MCF 10A (cell line): ENCODE data around the gene CCND3. TPM values are rescaled to one million over a fixed set of nuclear protein-coding genes. Genes with fewer than 3 reads are reported as not detected.

Source experiments
- BruUV-seq: library from RNA; stranded (reverse); fragments of 400-500 nt; replicated peaks from 2 replicates; lab custom pipeline; 2021; lab: Mats Ljungman, UMichigan
- CTCF ChIA-PET: fragments of 300-600 bp; sonication (Branson Sonifier 250); formaldehyde crosslinking; extraction: SDS; loops from one replicate; lab custom pipeline; 2021; ENCODE audit warnings: antibody characterized with exemption, inconsistent platforms; lab: Yijun Ruan, JAX
- POLR2A ChIA-PET: fragments of 300-600, 350-650 bp; sonication (Branson Sonifier 250); formaldehyde crosslinking; extraction: SDS; loops from one replicate; lab custom pipeline; 2020; ENCODE audit warnings: antibody characterized with exemption, inconsistent platforms; lab: Yijun Ruan, JAX
- DNase-seq: peaks from one replicate; pipeline ENCODE4 v3.0.0-alpha.2; 2018; ENCODE audit not compliant: unreplicated experiment
- H3K27ac Mint-ChIP-seq: one replicate; pipeline ENCODE4 v1.8.0; 2022; ENCODE audit warnings: mild to moderate bottlenecking, low read depth, mixed read lengths; ENCODE audit not compliant: unreplicated experiment
- H3K27me3 Mint-ChIP-seq: one replicate; pipeline ENCODE4 v1.8.0; 2022; ENCODE audit warnings: mixed read lengths; ENCODE audit not compliant: insufficient read depth, unreplicated experiment
- H3K36me3 Mint-ChIP-seq: one replicate; pipeline ENCODE4 v1.8.0; 2022; ENCODE audit warnings: mild to moderate bottlenecking, moderate library complexity, mixed read lengths; ENCODE audit not compliant: insufficient read depth, unreplicated experiment
- H3K4me1 Mint-ChIP-seq: one replicate; pipeline ENCODE4 v1.8.0; 2022; ENCODE audit warnings: mixed read lengths; ENCODE audit not compliant: insufficient read depth, unreplicated experiment
- H3K4me3 Mint-ChIP-seq: one replicate; pipeline ENCODE4 v1.8.0; 2022; ENCODE audit warnings: mild to moderate bottlenecking, moderate library complexity, mixed read lengths; ENCODE audit not compliant: unreplicated experiment
- H3K9me3 Mint-ChIP-seq: one replicate; pipeline ENCODE4 v1.8.0; 2022; ENCODE audit warnings: mixed read lengths; ENCODE audit not compliant: unreplicated experiment
- CTCF ChIP-seq: fragments of 200-600 bp; IDR thresholded peaks from one replicate; pipeline ENCODE4 v1.8.0; 2022; ENCODE audit warnings: antibody characterized with exemption, mild to moderate bottlenecking; ENCODE audit not compliant: unreplicated experiment
- intact Hi-C: fragments of 100-400 bp; cut with micrococcal nuclease; formaldehyde crosslinking; loops from 2 replicates; pipeline ENCODE4 v1.14.1; 2022
- total RNA-seq: library from RNA; stranded (reverse); gene quantifications from 2 replicates; pipeline ENCODE4 v1.2.3, GENCODE V29; 2022

CCND3 gene
- total RNA-seq, 1 experiment from 2014 or later = 75.8 TPM

GRCh38 chr6:41927253-41927652, 14.4 kb downstream of the CCND3 start:
- no peaks in the 10 kb centered on the region for H3K27me3 Mint-ChIP-seq
- peaks cover 25% of the 10 kb centered on the region for H3K4me1 Mint-ChIP-seq
- no peak for TF ChIP-seq CTCF
- H3K27ac Mint-ChIP-seq = no peak overlapping the region
- POLR2A ChIA-PET = interaction anchor here (0.7 kb wide), 1 partner anchor 17 kb away, joined by 3 read pairs; no protein-coding TSS in a partner anchor
- CTCF ChIA-PET = interaction anchor here (0.6 to 1.1 kb wide), 5 partner anchors 9 to 14 kb away, joined by 3 to 6 read pairs (median 3); no protein-coding TSS in a partner anchor
- H3K4me3 Mint-ChIP-seq = no peak overlapping the region
- no TSS peak for BruUV-seq
- H3K9me3 Mint-ChIP-seq = no peaks in the 10 kb centered on the region
- intact Hi-C loops = no loop called here
- H3K36me3 Mint-ChIP-seq = peaks cover 81% of the 10 kb centered on the region
- DNase-seq = no peak

DNA sequence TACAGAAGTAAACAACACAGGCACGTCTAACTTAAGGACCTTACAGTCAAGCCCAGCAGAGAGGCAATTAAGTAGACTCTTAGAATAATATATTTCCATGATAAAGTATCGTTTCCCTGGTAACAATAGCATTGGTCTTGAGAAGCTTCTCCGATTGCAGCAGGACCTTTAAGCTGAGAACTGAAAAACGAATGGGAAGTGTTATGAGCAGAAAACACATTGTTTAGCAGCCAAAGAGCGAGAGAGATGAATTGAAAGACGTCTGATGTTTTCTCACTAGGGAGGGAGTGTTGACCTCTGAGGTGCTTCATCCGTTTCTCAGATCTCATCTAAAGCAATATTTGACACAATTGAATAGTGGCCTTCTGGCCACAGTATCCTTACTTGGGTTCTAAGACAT, 19.5 kb downstream of the CCND3 start:
- no TSS peak for BruUV-seq
- ChIA-PET CTCF (interaction anchor here (0.6 to 5.2 kb wide), 15 partner anchors 8 to 577 kb away, joined by 3 to 74 read pairs (median 5); partner anchors contain the start of genes CCND3 and TOMM6), POLR2A (interaction anchor here (0.8 to 5.4 kb wide), 10 partner anchors 8 to 189 kb away, joined by 3 to 157 read pairs (median 21); partner anchors contain the start of genes CCND3, TAF8, TOMM6 and USP49)
- peak overlapping the region; percentile 99 for H3K4me3 Mint-ChIP-seq
- H3K27ac Mint-ChIP-seq = peak overlapping the region; percentile 100
- intact Hi-C loops = loop anchor here (5.0 kb wide), 1 partner anchor 120 kb away; no protein-coding TSS in a partner anchor
- no peak for TF ChIP-seq CTCF
- H3K9me3 Mint-ChIP-seq = no peaks in the 10 kb centered on the region
- H3K4me1 Mint-ChIP-seq = peaks cover 41% of the 10 kb centered on the region
- no peaks in the 10 kb centered on the region for H3K27me3 Mint-ChIP-seq
- H3K36me3 Mint-ChIP-seq = peaks cover 53% of the 10 kb centered on the region
- DNase-seq = no peak

DNA sequence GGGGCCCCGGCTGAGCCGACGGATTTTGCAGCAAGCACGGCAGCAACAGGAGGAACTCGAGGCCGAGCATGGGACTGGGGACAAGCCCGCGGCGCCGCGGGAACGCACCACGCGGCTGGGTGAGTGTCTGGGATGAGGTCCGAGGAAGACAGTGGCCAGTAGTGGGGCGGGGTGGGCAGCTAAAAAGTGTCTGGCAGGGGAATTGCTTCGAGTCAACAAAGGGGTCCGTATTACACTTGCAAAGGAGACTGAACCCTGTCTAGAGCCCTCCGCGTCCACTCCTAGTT, 20.0 kb downstream of the CCND3 start:
- BruUV-seq = TSS peak; percentile 55

More for the DNA sequence above, 20.0 kb downstream of the CCND3 start:
- peak overlapping the region; percentile 100 for H3K27ac Mint-ChIP-seq
- peaks cover 41% of the 10 kb centered on the region for H3K4me1 Mint-ChIP-seq
- peak overlapping the region; percentile 99 for H3K4me3 Mint-ChIP-seq
- no peak for TF ChIP-seq CTCF
- ChIA-PET CTCF (interaction anchor here (0.6 to 5.2 kb wide), 24 partner anchors 8 to 578 kb away, joined by 3 to 74 read pairs (median 4); partner anchors contain the start of genes CCND3, MRPS10, TAF8 and TOMM6), POLR2A (interaction anchor here (0.5 to 5.4 kb wide), 23 partner anchors 13 to 642 kb away, joined by 3 to 157 read pairs (median 5); partner anchors contain the start of genes C6orf132, CCND3, MRPS10 and TAF8)
- intact Hi-C loops = loop anchor here (1.0 to 5.0 kb wide), 4 partner anchors 75 to 134 kb away; partner anchors contain the start of gene TOMM6
- no peaks in the 10 kb centered on the region for H3K27me3 Mint-ChIP-seq
- H3K36me3 Mint-ChIP-seq = peaks cover 50% of the 10 kb centered on the region
- DNase-seq = no peak
- H3K9me3 Mint-ChIP-seq = no peaks in the 10 kb centered on the region
